ENCODE results near the gene DTNB. TPM values are rescaled to one million over a fixed set of nuclear protein-coding genes. Genes with fewer than 3 reads are reported as not detected.
A peak's percentile ranks its signal among the peaks of the same experiment; 100 is the strongest.

The DTNB gene
- total and polyA plus RNA-seq, 2 experiments from 2014 or later, result 31.3 to 33.4 TPM

DNA sequence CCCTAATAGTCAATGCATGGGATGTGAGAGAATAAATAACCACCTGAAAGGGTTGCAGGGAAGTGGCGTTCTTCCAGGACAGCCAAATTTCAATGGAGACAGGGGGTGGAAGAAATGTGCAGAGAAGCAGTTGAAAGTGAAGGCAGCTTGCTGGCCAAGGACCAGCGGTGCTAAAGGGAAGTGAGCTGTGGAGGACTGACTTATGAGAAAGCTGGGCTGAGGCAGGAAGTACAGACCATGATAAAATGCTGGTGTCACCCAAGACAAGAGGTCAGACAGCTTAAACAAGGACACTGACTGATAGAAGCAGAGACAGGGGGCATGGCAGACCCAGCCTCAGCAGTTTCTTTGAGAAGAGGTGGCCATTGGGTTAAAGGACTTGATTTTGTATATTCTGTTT, 106.7 kb downstream of the DTNB start:
- Histone ChIP-seq H3K27me3 (no peaks in the 10 kb centered on the region), H3K4me1 (ENCODE audit: low read depth) (peaks cover 8% of the 10 kb centered on the region), H3K4me3 (no peak overlapping the region), H3K27ac (peak overlapping the region; percentile 22), H3K9me3 (ENCODE audit: low read depth) (no peaks in the 10 kb centered on the region), H3K36me3 (no peaks in the 10 kb centered on the region)
- DNase-seq (ENCODE audit: low read depth in 1 of 2, low spot score in 1 of 2), result peak; percentile 8 to 71
- TF ChIP-seq, protein P1, sequence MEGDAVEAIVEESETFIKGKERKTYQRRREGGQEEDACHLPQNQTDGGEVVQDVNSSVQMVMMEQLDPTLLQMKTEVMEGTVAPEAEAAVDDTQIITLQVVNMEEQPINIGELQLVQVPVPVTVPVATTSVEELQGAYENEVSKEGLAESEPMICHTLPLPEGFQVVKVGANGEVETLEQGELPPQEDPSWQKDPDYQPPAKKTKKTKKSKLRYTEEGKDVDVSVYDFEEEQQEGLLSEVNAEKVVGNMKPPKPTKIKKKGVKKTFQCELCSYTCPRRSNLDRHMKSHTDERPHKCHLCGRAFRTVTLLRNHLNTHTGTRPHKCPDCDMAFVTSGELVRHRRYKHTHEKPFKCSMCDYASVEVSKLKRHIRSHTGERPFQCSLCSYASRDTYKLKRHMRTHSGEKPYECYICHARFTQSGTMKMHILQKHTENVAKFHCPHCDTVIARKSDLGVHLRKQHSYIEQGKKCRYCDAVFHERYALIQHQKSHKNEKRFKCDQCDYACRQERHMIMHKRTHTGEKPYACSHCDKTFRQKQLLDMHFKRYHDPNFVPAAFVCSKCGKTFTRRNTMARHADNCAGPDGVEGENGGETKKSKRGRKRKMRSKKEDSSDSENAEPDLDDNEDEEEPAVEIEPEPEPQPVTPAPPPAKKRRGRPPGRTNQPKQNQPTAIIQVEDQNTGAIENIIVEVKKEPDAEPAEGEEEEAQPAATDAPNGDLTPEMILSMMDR (IDR thresholded peaks at IDR 0.05; ENCODE audit: low read depth, low read length), result no peak

DNA sequence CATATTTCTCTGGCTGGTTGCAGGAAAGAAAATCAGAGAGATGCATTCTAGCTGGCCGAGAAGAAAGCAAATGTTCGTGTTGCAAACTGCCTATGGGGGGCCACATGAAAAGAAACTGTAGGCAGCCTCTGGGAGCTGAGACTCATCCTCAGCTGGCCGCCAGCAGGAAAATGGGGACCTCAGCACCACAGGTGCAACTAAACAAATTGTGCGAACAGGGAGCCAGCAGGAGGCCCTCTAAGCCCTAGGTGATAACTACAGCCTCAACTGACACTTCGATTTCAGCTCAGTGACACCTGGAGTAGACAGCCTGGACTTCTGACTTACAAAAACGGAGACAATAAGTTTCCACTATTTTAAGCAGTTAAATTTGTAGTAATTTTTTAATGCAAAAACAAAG, 107.3 kb downstream of the DTNB start:
- H3K4me1 ChIP-seq (ENCODE audit: low read depth), result peaks cover 8% of the 10 kb centered on the region
- H3K36me3 ChIP-seq, result no peaks in the 10 kb centered on the region
- H3K9me3 ChIP-seq (ENCODE audit: low read depth), result no peaks in the 10 kb centered on the region
- no peaks in the 10 kb centered on the region for H3K27me3 ChIP-seq
- DNase-seq (ENCODE audit: low read depth in 1 of 2, low spot score in 1 of 2), result no peak
- H3K27ac ChIP-seq, result no peak overlapping the region
- TF ChIP-seq, protein P1 (IDR thresholded peaks at IDR 0.05; ENCODE audit: low read depth, low read length), result no peak
- no peak overlapping the region for H3K4me3 ChIP-seq

DNA sequence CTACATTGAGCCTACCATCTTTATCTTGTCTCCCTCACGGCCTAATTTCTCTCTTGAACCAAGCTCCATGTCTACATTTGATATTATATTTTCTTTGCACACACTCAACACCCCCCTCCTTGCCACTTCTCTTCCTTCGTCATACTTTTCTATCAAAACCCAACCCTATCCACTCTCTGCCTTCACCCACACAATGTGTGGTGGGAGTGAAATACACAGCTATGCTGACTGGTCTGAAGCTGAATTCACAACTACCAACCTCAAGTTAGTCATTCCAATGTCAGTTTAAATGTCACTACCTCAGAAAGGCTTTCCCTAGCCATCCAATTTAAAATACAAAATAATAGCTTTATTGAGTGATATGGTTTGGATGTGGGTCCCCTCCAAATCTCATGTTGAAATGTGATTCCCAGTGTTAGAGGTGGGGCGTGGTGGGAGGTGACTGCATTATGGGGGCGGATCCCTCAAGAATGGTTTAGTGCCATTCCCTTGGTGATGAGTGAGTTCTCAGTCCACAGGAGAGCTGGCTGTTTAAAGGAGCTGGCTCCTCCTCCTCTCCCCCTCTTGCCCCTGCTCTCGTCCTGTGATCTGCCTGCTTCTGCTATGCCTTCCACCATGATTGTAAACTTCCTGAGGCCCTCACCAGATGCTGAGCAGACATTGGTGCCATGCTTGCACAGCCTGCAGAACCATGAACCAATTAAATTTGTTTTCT, 112.1 kb downstream of the DTNB start:
- Histone ChIP-seq H3K4me1 (ENCODE audit: low read depth) (peaks cover 2% of the 10 kb centered on the region), H3K27me3 (no peaks in the 10 kb centered on the region), H3K4me3 (no peak overlapping the region), H3K9me3 (ENCODE audit: low read depth) (no peaks in the 10 kb centered on the region), H3K36me3 (no peaks in the 10 kb centered on the region), H3K27ac (no peak overlapping the region)
- DNase-seq (ENCODE audit: low read depth in 1 of 2, low spot score in 1 of 2), result no peak
- TF ChIP-seq, protein P1 (IDR thresholded peaks at IDR 0.05; ENCODE audit: low read depth, low read length), result no peak

DNA sequence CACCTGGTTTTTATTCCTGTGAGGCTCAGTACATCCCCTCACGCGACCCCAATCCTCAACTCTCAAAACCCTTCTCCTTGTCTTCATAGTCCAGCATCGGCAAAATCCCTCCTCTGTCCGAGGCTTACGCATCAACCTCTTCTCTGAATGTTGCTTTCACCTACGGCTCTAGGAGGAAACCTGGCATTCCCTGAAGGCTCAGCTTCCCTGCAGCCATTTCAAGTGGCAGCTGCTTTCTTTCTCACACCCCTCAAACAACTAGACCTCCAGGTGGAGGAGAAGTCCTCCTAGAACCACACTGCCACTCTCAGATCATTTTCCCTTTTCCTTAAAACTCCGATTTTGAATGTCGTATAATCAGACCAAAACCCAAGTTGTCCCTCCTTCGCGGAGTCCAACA, 114.2 kb downstream of the DTNB start:
- Histone ChIP-seq H3K36me3 (no peaks in the 10 kb centered on the region), H3K27me3 (no peaks in the 10 kb centered on the region), H3K4me3 (no peak overlapping the region), H3K27ac (no peak overlapping the region), H3K9me3 (ENCODE audit: low read depth) (no peaks in the 10 kb centered on the region), H3K4me1 (ENCODE audit: low read depth) (no peaks in the 10 kb centered on the region)
- DNase-seq (ENCODE audit: low read depth in 1 of 2, low spot score in 1 of 2), result no peak
- TF ChIP-seq, protein P1 (IDR thresholded peaks at IDR 0.05; ENCODE audit: low read depth, low read length), result no peak

DNA sequence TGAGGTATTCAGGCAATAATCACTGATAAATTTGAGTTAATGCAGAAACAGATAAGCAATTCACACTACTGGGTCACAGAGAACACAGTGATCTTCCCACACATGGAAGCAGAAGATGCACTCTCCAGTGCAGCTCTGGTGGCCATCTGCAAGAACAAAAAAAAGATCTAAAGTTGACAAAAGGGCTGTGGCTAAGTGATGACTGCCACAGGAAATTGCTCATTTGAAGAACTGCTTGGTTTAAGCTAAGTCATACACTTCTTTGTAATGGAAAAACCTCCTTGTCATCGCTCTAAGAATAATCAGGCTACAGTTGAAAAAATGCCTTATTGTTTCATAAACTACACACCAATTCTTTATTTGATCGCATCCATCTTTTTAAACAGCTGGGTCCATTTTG, 115.1 kb downstream of the DTNB start:
- no peaks in the 10 kb centered on the region for H3K36me3 ChIP-seq
- no peaks in the 10 kb centered on the region for H3K4me1 ChIP-seq (ENCODE audit: low read depth)
- H3K27me3 ChIP-seq, result no peaks in the 10 kb centered on the region
- TF ChIP-seq, protein P1 (IDR thresholded peaks at IDR 0.05; ENCODE audit: low read depth, low read length), result no peak
- H3K27ac ChIP-seq, result no peak overlapping the region
- H3K9me3 ChIP-seq (ENCODE audit: low read depth), result no peaks in the 10 kb centered on the region
- DNase-seq (ENCODE audit: low read depth in 1 of 2, low spot score in 1 of 2), result peak in 1 of 2 donors; percentile 74
- no peak overlapping the region for H3K4me3 ChIP-seq
